ENCODE results near the gene MGAT3.
A peak's percentile ranks its signal among the peaks of the same experiment; 100 is the strongest.
"Not testable (repeated sequence)": the region's sequence is repeated elsewhere in the genome, so short reads cannot be mapped to it uniquely, and the experiment has no call there.

Gene MGAT3

GRCh38 chr22:39515266-39516050 is 58.6 kb downstream of the MGAT3 start:
- no peak overlapping the region for H3K27ac ChIP-seq (ENCODE audit: low read depth, low read length)
- H3K27me3 ChIP-seq (ENCODE audit: control insufficient read depth in 5 of 5, insufficient read depth in 4 of 5, low read length in 5 of 5), result no peaks in the 10 kb centered on the region
- H3K36me3 ChIP-seq (ENCODE audit: control insufficient read depth in 5 of 5, insufficient read depth in 5 of 5, low read length in 5 of 5), result peaks cover 11 to 64% (median 54%) of the 10 kb centered on the region in 5 donors
- H3K4me1 ChIP-seq (ENCODE audit: control insufficient read depth in 5 of 5, insufficient read depth in 5 of 5, low read length in 5 of 5), result peaks cover 3 to 33% (median 26%) of the 10 kb centered on the region in 5 donors
- H3K9ac ChIP-seq (ENCODE audit: low read length in 5 of 5), result no peak overlapping the region
- no peak overlapping the region for H3K4me3 ChIP-seq (ENCODE audit: low read depth in 1 of 5, low read length in 5 of 5)
- no peaks in the 10 kb centered on the region for H3K9me3 ChIP-seq (ENCODE audit: control insufficient read depth in 5 of 5, low read length in 5 of 5)

- peaks cover 6 to 48% (median 40%) of the 10 kb centered on the region in 5 donors for H3K4me1 ChIP-seq (ENCODE audit: control insufficient read depth in 5 of 5, insufficient read depth in 5 of 5, low read length in 5 of 5)
- peak overlapping the region in 1 of 5 donors; percentile 37 for H3K9ac ChIP-seq (ENCODE audit: low read length in 5 of 5)
- H3K4me3 ChIP-seq (ENCODE audit: low read depth in 1 of 5, low read length in 5 of 5), result no peak overlapping the region
- H3K9me3 ChIP-seq (ENCODE audit: control insufficient read depth in 5 of 5, low read length in 5 of 5), result no peaks in the 10 kb centered on the region
- no peaks in the 10 kb centered on the region for H3K27me3 ChIP-seq (ENCODE audit: control insufficient read depth in 5 of 5, insufficient read depth in 4 of 5, low read length in 5 of 5)
- H3K36me3 ChIP-seq (ENCODE audit: control insufficient read depth in 5 of 5, insufficient read depth in 5 of 5, low read length in 5 of 5), result peaks cover 7 to 58% (median 47%) of the 10 kb centered on the region in 5 donors
- H3K27ac ChIP-seq (ENCODE audit: low read depth, low read length), result no peak overlapping the region
Measured at GRCh38 chr22:39517470-39517869, 60.7 kb downstream of the MGAT3 start.

- Histone ChIP-seq H3K9ac (ENCODE audit: low read length in 5 of 5) (peak overlapping the region in 1 of 5 donors; percentile 99), H3K27me3 (ENCODE audit: control insufficient read depth in 5 of 5, insufficient read depth in 4 of 5, low read length in 5 of 5) (no peaks in the 10 kb centered on the region), H3K27ac (ENCODE audit: low read depth, low read length) (peak overlapping the region; percentile 97), H3K4me1 (ENCODE audit: control insufficient read depth in 5 of 5, insufficient read depth in 5 of 5, low read length in 5 of 5) (peaks cover 14 to 56% (median 48%) of the 10 kb centered on the region in 5 donors), H3K4me3 (ENCODE audit: low read depth in 1 of 5, low read length in 5 of 5) (peak overlapping the region in 1 of 5 donors; percentile 98), H3K9me3 (ENCODE audit: control insufficient read depth in 5 of 5, low read length in 5 of 5) (no peaks in the 10 kb centered on the region), H3K36me3 (ENCODE audit: control insufficient read depth in 5 of 5, insufficient read depth in 5 of 5, low read length in 5 of 5) (peaks cover 7 to 58% (median 50%) of the 10 kb centered on the region in 5 donors)
Measured at GRCh38 chr22:39518144-39518786, 61.5 kb downstream of the MGAT3 start.

- Histone ChIP-seq H3K4me1 (ENCODE audit: control insufficient read depth in 5 of 5, insufficient read depth in 5 of 5, low read length in 5 of 5) (peaks cover 18 to 62% (median 50%) of the 10 kb centered on the region in 5 donors), H3K9me3 (ENCODE audit: control insufficient read depth in 5 of 5, low read length in 5 of 5) (no peaks in the 10 kb centered on the region), H3K36me3 (ENCODE audit: control insufficient read depth in 5 of 5, insufficient read depth in 5 of 5, low read length in 5 of 5) (peaks cover 7 to 55% (median 46%) of the 10 kb centered on the region in 5 donors), H3K9ac (ENCODE audit: low read length in 5 of 5) (peak overlapping the region; percentile 87 to 99 (median 96)), H3K4me3 (ENCODE audit: low read depth in 1 of 5, low read length in 5 of 5) (peak overlapping the region; percentile 82 to 99 (median 95)), H3K27me3 (ENCODE audit: control insufficient read depth in 5 of 5, insufficient read depth in 4 of 5, low read length in 5 of 5) (no peaks in the 10 kb centered on the region), H3K27ac (ENCODE audit: low read depth, low read length) (peak overlapping the region; percentile 97)
Measured at GRCh38 chr22:39518996-39519680, 62.3 kb downstream of the MGAT3 start.

GRCh38 chr22:39519681-39520225 is 62.9 kb downstream of the MGAT3 start:
- peak overlapping the region; percentile 87 to 99 (median 96) for H3K9ac ChIP-seq (ENCODE audit: low read length in 5 of 5)
- peaks cover 22 to 62% (median 53%) of the 10 kb centered on the region in 5 donors for H3K4me1 ChIP-seq (ENCODE audit: control insufficient read depth in 5 of 5, insufficient read depth in 5 of 5, low read length in 5 of 5)
- H3K4me3 ChIP-seq (ENCODE audit: low read depth in 1 of 5, low read length in 5 of 5), result peak overlapping the region; percentile 82 to 99 (median 95)
- H3K27ac ChIP-seq (ENCODE audit: low read depth, low read length), result peak overlapping the region; percentile 97
- no peaks in the 10 kb centered on the region for H3K27me3 ChIP-seq (ENCODE audit: control insufficient read depth in 5 of 5, insufficient read depth in 4 of 5, low read length in 5 of 5)
- H3K9me3 ChIP-seq (ENCODE audit: control insufficient read depth in 5 of 5, low read length in 5 of 5), result no peaks in the 10 kb centered on the region
- H3K36me3 ChIP-seq (ENCODE audit: control insufficient read depth in 5 of 5, insufficient read depth in 5 of 5, low read length in 5 of 5), result peaks cover 7 to 55% (median 46%) of the 10 kb centered on the region in 5 donors

GRCh38 chr22:39520226-39521105 is 63.7 kb downstream of the MGAT3 start, which contains the start of gene ATF4:
Gene ATF4, plus strand, starts transcription at chr22:39520562. Its CDS starts 884 bp downstream, at chr22:39521446.
- H3K4me3 ChIP-seq (ENCODE audit: low read depth in 1 of 5, low read length in 5 of 5), result peak within 1 kb of the TSS; percentile 85 to 99 (median 95)
- no peaks in the 10 kb centered on the region for H3K9me3 ChIP-seq (ENCODE audit: control insufficient read depth in 5 of 5, low read length in 5 of 5)
- H3K4me1 ChIP-seq (ENCODE audit: control insufficient read depth in 5 of 5, insufficient read depth in 5 of 5, low read length in 5 of 5), result peaks cover 23 to 66% (median 58%) of the 10 kb centered on the region in 5 donors
- H3K9ac ChIP-seq (ENCODE audit: low read length in 5 of 5), result peak within 1 kb of the TSS; percentile 92 to 99 (median 96)
- H3K36me3 ChIP-seq (ENCODE audit: control insufficient read depth in 5 of 5, insufficient read depth in 5 of 5, low read length in 5 of 5), result peaks cover 7 to 54% (median 41%) of the 10 kb centered on the region in 5 donors
- H3K27ac ChIP-seq (ENCODE audit: low read depth, low read length), result peak within 1 kb of the TSS; percentile 97
- H3K27me3 ChIP-seq (ENCODE audit: control insufficient read depth in 5 of 5, insufficient read depth in 4 of 5, low read length in 5 of 5), result no peaks in the 10 kb centered on the region

- H3K9ac ChIP-seq (ENCODE audit: low read length in 5 of 5), result peak overlapping the region; percentile 92 to 99 (median 96)
- peaks cover 0 to 47% (median 36%) of the 10 kb centered on the region in 5 donors for H3K36me3 ChIP-seq (ENCODE audit: control insufficient read depth in 5 of 5, insufficient read depth in 5 of 5, low read length in 5 of 5)
- H3K4me1 ChIP-seq (ENCODE audit: control insufficient read depth in 5 of 5, insufficient read depth in 5 of 5, low read length in 5 of 5), result peaks cover 24 to 75% (median 60%) of the 10 kb centered on the region in 5 donors
- H3K4me3 ChIP-seq (ENCODE audit: low read depth in 1 of 5, low read length in 5 of 5), result peak overlapping the region; percentile 85 to 99 (median 95)
- H3K27ac ChIP-seq (ENCODE audit: low read depth, low read length), result peak overlapping the region; percentile 97
- not testable (repeated sequence) for H3K27me3 ChIP-seq (ENCODE audit: control insufficient read depth in 5 of 5, insufficient read depth in 4 of 5, low read length in 5 of 5); H3K9me3 ChIP-seq (ENCODE audit: control insufficient read depth in 5 of 5, low read length in 5 of 5)
Measured at GRCh38 chr22:39521106-39521885, 64.5 kb downstream of the MGAT3 start.

GRCh38 chr22:39522091-39522490 is 65.3 kb downstream of the MGAT3 start:
- Histone ChIP-seq H3K27ac (ENCODE audit: low read depth, low read length) (peak overlapping the region; percentile 97), H3K36me3 (ENCODE audit: control insufficient read depth in 5 of 5, insufficient read depth in 5 of 5, low read length in 5 of 5) (peaks cover 0 to 42% (median 33%) of the 10 kb centered on the region in 5 donors), H3K9ac (ENCODE audit: low read length in 5 of 5) (peak overlapping the region; percentile 26 to 99 (median 96)), H3K4me1 (ENCODE audit: control insufficient read depth in 5 of 5, insufficient read depth in 5 of 5, low read length in 5 of 5) (peaks cover 24 to 80% (median 64%) of the 10 kb centered on the region in 5 donors), H3K4me3 (ENCODE audit: low read depth in 1 of 5, low read length in 5 of 5) (peak overlapping the region; percentile 85 to 99 (median 95))
- not testable (repeated sequence) for H3K27me3 ChIP-seq (ENCODE audit: control insufficient read depth in 5 of 5, insufficient read depth in 4 of 5, low read length in 5 of 5); H3K9me3 ChIP-seq (ENCODE audit: control insufficient read depth in 5 of 5, low read length in 5 of 5)

Measured in subcutaneous abdominal adipose tissue (tissue), 5 donors.